Adrenal gland (tissue), 5 donors: ENCODE data around the gene AP1G2.

Experiments
- POLR2A ChIP-seq, 2 donors: fragments of 450-650 bp; IDR thresholded peaks; one replicate each; pipeline ENCODE4 v1.6.1; 2017; ENCODE audit warnings: antibody characterized with exemption in 2 of 2, mild to moderate bottlenecking in 2 of 2, moderate library complexity in 1 of 2
- TF ChIP-seq, protein P1 (sequence below), 6 experiments: fragments of 450-650 bp in 4 of 6; fragments of 200-600 bp in 2 of 6; sonication (generic) in 1 of 6; IDR thresholded peaks; 1 replicate in 5 of 6; 2 replicates in 1 of 6; pipeline versions ENCODE4 v1.5.1 to v1.8.0; 2016 to 2021; ENCODE audit warnings: antibody characterized with exemption in 6 of 6, mild to moderate bottlenecking in 2 of 6, moderate library complexity in 1 of 6
- donor health status: DM: no; HTN: no; CAD: no.

DNA sequence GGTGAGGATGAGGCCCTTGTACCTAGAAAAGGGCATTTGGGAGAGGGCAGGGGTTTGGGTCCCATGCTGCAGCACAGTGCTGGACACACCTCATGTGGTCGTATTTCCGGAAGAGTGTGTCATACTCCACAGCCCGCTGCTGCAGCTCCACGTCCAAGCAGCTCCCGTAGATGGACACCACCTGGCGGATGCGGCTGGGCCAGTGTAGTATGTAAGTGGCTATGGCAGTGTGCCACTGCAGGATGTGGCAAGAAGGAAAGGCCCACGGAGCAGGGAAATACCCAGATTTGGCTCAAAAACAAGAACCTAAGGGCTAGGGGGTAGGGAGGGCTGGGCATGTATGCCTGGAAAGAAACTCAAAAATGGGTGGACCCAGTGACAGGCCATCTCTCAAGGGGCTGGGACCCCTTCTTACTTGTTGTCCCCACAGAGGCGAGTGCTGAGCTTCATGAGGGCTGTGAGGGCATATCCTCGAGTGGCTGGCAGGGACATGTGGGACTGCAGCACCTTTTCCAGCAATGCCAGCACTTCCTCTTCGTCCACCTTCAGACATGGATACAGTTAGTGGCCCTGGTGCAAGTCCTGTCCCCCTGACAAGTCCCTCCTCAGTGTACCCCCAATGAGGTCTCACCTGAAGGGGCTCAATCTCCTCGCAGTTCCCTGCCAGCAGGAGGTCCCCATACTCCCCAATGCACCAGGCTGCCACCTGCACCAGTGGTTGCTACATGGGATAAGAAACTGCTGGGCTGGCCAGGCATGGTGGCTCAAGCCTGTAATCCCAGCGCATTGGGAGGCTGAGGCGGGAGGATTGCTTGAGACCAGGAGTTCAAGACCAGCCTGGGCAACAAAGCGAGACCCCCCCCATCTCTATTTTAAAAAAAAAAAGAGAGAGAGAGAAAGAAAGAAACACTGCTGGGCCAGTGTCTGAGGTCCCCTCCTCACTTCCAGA is 5.4 kb downstream of the AP1G2 start:
- TF ChIP-seq, protein P1, sequence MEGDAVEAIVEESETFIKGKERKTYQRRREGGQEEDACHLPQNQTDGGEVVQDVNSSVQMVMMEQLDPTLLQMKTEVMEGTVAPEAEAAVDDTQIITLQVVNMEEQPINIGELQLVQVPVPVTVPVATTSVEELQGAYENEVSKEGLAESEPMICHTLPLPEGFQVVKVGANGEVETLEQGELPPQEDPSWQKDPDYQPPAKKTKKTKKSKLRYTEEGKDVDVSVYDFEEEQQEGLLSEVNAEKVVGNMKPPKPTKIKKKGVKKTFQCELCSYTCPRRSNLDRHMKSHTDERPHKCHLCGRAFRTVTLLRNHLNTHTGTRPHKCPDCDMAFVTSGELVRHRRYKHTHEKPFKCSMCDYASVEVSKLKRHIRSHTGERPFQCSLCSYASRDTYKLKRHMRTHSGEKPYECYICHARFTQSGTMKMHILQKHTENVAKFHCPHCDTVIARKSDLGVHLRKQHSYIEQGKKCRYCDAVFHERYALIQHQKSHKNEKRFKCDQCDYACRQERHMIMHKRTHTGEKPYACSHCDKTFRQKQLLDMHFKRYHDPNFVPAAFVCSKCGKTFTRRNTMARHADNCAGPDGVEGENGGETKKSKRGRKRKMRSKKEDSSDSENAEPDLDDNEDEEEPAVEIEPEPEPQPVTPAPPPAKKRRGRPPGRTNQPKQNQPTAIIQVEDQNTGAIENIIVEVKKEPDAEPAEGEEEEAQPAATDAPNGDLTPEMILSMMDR (IDR thresholded peaks at IDR 0.05) = no peak
- no peak for TF ChIP-seq POLR2A (IDR thresholded peaks at IDR 0.05)
